Astrocyte of the hippocampus (primary cell): ENCODE data around the gene ABCB10.
A peak's percentile ranks its signal among the peaks of the same experiment; 100 is the strongest.
"Not testable (repeated sequence)": the region's sequence is repeated elsewhere in the genome, so short reads cannot be mapped to it uniquely, and the experiment has no call there.

Experiments used
- DNase-seq: peaks from one replicate; pipeline ENCODE4 v3.0.0; 2011; ENCODE audit warnings: low read depth, low spot score

Gene ABCB10

GRCh38 chr1:229537894-229538293 is 20.6 kb downstream of the ABCB10 start:
- no peak for DNase-seq

DNA sequence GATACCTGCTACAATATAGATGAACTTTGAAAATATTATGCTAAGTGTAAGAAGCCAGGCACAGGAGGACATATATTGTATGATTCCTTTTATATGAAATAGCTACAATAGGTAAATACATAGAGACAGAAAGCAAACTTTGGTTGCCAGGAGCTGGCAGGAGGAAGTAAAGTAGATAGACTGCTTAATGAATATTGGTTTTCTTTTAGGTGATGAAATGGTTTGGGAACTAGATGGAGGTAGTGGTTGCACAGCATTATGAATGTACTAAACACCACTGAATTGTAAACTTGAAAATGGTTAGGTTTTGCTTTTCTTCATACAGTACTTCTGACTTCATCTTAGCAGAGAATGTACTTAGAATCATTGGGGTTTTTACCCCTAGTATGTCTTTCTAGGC is 21.5 kb downstream of the ABCB10 start:
- no peak for DNase-seq

DNA sequence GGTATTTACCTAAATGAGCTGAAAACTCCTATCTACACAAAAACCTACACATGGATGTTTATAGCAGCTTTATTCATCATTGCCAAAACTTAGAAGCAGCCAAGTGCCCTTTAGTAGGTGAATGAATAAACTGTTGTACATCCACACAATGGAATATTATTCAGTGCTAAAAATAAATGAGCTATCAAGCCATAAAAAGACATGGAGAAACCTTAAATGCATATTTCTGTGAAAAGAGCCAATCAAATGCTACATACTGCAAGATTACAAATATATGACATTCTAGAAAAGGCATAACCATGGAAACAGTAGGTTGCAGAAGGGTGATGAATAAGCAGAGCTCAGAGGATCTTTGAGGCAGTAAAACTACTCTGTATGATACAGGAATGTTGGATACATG is 23.3 kb downstream of the ABCB10 start:
- DNase-seq: no peak

GRCh38 chr1:229531326-229531725 is 27.2 kb downstream of the ABCB10 start:
- DNase-seq: no peak

- DNase-seq: no peak
Measured at GRCh38 chr1:229529639-229530038, 28.9 kb downstream of the ABCB10 start.

DNA sequence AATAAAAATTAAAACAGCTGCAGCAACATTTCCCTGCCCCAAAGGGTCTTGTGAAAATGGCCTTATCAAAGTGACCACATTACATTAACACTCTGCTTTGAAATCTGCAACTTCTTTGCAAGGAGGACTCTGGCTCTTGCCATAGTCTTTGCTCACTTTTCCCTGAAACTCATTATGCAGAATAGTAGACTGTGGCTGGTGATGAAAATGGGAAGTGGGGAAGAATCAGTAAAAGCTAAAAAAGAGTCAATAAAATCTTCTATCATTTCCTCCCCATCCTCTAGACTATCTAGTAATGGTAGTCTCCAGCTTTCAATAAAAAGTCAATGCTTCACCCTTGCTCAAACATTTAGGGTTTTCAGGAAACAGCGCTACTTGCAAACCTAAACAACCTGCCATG is 31.8 kb downstream of the ABCB10 start:
- DNase-seq: no peak

GRCh38 chr1:229523052-229523451 is 35.5 kb downstream of the ABCB10 start:
- no peak for DNase-seq

- peak; percentile 79 for DNase-seq
Measured at GRCh38 chr1:229514578-229515275, 43.8 kb downstream of the ABCB10 start.

DNA sequence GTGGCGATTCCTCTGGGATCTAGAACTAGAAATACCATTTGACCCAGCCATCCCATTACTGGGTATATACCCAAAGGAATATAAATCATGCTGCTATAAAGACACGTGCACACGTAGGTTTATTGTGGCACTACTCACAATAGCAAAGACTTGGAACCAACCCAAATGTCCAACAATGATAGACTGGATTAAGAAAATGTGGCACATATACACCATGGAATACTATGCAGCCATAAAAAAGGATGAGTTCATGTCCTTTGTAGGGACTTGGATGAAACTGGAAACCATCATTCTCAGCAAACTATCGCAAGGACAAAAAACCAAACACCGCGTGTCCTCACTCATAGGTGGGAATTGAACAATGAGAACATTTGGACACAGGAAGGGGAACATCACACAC is 46.9 kb downstream of the ABCB10 start:
- DNase-seq: not testable (repeated sequence)

- not testable (repeated sequence) for DNase-seq
Measured at GRCh38 chr1:229511201-229511600, 47.3 kb downstream of the ABCB10 start.

DNA sequence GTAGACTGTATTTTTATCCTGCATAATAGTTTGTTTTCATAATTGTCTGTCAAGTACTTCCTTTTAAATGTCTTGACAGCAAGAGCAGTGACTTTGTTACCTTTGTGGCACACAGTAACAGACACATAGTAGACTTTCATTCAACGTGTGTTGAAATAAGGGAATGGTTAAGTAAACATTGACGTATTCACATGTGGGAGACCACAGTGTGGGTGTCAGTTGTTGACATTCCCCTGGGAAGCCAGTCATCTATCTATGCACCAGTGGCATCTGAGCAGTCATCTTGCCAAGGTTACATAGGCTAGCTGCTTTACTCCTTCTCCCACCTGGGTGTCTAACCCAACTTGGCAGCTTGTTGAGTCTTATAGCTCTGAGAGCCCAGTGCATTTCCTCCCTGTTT is 48.9 kb downstream of the ABCB10 start:
- DNase-seq: no peak

DNA sequence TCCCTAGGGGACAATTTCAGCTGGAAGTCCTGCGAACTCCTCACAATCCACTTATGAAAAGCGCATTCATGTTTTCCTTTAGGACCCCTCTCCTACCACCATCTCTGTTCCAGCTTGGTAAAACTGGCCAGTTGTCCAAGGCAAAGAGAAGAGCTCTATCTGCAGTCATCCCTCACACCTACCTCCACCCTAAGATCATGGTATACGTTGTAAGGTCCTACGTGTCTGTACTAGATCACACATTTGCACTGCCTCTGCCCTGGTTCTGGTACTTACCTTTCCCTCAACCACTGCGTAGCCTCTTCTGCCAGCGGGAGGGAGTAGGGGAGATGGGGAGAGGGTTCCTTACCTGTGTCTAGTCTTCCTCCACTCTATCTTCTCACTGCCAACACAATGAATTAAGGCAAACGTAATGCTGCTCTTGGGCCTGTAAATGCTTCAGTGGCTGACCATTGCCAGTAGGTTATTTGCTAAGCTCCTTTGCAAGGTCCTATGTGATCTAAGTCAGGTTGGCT is 49.6 kb downstream of the ABCB10 start:
- no peak for DNase-seq

DNA sequence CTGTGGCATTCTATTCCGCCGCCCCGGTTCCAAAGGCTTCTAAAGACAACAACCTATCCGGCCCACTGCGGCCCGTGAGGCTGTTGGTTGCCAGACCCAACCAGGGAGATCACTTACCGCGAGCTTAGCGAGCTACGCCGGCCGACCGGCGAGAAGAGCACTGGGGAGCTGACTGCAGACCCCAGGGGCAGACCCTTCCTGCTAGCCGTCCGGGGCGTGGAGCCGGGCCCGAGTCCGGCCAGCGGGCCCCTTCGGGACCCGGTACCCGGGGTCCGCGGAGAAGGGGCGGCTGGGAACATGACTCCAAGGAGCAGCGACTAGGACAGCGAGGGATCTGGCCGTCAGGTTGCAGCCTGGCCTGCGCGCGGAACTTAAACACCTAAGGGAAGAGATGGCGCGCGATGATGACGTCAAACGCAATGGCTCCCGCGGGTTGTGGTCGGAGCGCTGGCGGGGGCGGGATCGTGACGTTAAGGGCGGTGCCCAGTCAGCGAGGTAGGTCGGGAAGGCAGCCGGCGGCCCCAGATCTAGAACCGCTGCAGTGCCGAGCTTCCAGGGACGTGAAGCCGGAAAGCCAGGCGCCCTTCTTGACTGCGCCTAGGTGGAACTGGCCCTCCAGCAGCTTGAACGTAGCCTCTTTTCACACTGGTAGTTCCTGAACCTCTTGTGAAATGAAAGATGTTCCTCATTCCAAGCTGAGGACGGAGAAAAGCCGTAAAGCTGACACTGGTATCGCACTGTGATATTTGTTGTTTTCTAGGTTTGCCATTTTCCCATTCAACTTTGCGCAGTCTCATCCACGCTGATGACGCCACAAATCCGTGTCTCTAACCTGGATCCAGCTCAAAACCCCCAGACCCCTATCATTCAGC is 50.3 kb downstream of the ABCB10 start, which contains the start of gene NUP133:
Gene NUP133, minus strand, starts transcription at position 391 of the 872 bp plus-strand sequence. Its CDS starts 92 bp downstream, at position 299.
- DNase-seq: peak; percentile 100

- peak; percentile 4 for DNase-seq
Measured at GRCh38 chr1:229507502-229507901, 51.0 kb downstream of the ABCB10 start.

GRCh38 chr1:229506633-229507032 is 51.9 kb downstream of the ABCB10 start:
- no peak for DNase-seq

DNA sequence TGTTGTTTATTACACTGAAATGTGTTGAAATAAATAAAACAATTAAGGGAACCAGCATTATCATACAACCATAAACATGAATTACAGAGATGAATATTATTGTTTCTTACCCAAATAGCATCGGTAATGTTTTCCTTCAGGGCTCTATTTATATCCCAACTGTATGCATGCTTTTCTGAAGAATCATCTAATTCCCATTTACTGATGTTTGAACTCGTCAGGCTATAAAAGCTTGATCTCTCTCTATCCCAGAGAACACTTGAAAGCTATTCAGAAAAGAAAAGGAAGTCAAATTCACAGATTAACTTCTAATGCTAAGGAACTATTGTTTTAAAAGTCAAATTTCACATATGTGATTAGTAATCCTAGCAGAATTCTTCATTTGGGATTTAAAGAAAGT is 62.7 kb downstream of the ABCB10 start:
- DNase-seq: no peak

DNA sequence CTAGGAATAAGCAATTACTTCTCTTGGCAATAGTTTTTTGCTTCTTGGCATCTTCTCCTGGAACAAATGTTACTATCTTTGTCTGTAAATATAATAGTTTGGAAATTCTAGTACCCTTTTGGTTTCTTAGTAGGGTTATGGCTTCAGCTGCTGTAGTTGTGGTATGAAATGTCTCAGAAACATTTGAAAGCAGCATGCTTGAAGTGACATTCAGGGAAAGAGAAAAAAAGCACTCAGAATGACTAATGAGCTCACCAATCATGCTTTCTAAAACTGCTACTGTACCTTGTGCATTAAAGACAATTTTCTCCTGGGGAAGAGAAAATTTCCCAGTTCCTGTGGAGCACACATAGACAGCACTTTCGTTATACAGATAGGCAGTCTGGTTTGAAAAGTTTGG is 71.3 kb downstream of the ABCB10 start:
- DNase-seq: no peak

- no peak for DNase-seq
Measured at GRCh38 chr1:229485318-229485717, 73.2 kb downstream of the ABCB10 start.

DNA sequence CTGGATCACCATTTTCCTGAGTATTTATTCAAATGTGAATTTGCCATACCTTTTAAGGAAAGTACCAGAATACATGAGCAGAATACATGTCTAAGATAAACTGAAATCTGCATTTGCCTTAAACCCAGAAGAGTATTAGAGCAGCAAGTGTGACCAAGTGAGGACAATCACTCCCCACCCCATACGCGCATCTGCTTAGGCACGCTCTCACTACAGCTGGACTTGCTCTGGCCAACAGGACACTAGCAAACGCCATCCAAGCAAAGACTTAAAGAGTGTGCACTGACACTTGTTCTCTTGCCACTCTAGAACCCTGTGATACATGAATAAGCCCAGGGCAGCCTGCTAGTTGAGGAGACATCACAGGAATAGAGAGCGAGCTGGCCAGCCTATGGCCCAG is 76.0 kb downstream of the ABCB10 start:
- no peak for DNase-seq

DNA sequence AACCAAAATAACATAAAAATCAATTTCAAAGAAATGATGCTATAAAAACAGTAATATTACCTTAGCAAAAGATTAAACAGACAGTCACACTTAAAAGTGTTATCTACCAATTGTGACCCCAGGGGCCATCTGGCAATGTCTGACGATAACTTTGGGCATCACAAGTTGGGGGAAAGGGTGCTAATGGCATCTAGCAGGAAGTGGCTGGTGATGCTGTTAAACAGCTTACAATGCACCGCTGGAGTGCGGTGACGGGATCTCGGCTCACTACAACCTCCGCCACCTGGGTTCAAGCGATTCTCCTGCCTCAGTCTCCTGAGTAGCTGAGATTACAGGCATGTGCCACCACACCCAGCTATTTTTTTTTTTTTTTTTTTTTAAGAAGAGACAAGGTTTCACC is 78.0 kb downstream of the ABCB10 start:
- DNase-seq: no peak

GRCh38 chr1:229479660-229480399 is 78.7 kb downstream of the ABCB10 start:
- DNase-seq: no peak

GRCh38 chr1:229478852-229479251 is 79.7 kb downstream of the ABCB10 start:
- no peak for DNase-seq
